ENCODE results near the gene CBX8.

Gene CBX8

GRCh38 chr17:79742589-79742918 lies 54.3 kb downstream of the CBX8 start:
- DNase-seq (ENCODE audit: low read depth) = no peak
- no peak overlapping the region for H3K4me3 ChIP-seq (ENCODE audit: control insufficient read depth, low read depth, low read length)
- no peak for TF ChIP-seq CTCF (conservative IDR thresholded peaks at IDR 0.05; ENCODE audit: control insufficient read depth, insufficient read depth, low read depth, low read length)
